K562 treated with DMSO at 1 percent for 12 hours (cell line): ENCODE data around the gene PHAX. TPM values are rescaled to one million over a fixed set of nuclear protein-coding genes. Genes with fewer than 3 reads are reported as not detected.

Experiments
- total RNA-seq: library from RNA; unstranded; fragments of 300-600 nt; gene quantifications from 2 replicates; pipeline ENCODE4 v1.2.3, GENCODE V29; 2022; ENCODE audit not compliant: insufficient read depth

Gene PHAX
- 8.6 and 18.5 TPM in 2 replicates for total RNA-seq

GRCh38 chr5:126600631-126601511, at the start of gene PHAX:
Gene PHAX (plus strand): TSS chr5:126600947. CDS start chr5:126600963, 16 bp downstream.

GRCh38 chr5:126594748-126595485, 5.8 kb upstream of the PHAX start, which contains the start of gene ALDH7A1:
Gene ALDH7A1 (minus strand): TSS chr5:126595219. CDS start chr5:126595198, 21 bp downstream.

Other genes starting within 250 kb of the PHAX start
- 0.66 and 2.8 TPM in 2 replicates for gene GRAMD2B, start 177.5 kb upstream of the PHAX start, total RNA-seq
- gene ALDH7A1, start 5.7 kb upstream of the PHAX start, total RNA-seq = not detected in 2 replicates
- gene LMNB1, start 176.2 kb downstream of the PHAX start, total RNA-seq = 47.8 and 94.7 TPM in 2 replicates